OCI-LY3 (cell line): Measurements from ENCODE around the gene TM9SF2.

ENCODE experiments used
- EZH2phosphoT487 ChIP-seq: fragments of 200-600 bp; shearing (Covaris generic); IDR thresholded peaks from 2 replicates; pipeline ENCODE4 v1.6.1; 2018; ENCODE audit warnings: antibody characterized with exemption, mixed run types, low read depth
- TF ChIP-seq, protein P1 (sequence below): fragments of 200-600, 300-600 bp; sonication (generic); IDR thresholded peaks from 2 replicates; pipeline ENCODE4 v1.5.1; 2014; ENCODE audit warnings: antibody characterized with exemption, low read length, low read depth

DNA sequence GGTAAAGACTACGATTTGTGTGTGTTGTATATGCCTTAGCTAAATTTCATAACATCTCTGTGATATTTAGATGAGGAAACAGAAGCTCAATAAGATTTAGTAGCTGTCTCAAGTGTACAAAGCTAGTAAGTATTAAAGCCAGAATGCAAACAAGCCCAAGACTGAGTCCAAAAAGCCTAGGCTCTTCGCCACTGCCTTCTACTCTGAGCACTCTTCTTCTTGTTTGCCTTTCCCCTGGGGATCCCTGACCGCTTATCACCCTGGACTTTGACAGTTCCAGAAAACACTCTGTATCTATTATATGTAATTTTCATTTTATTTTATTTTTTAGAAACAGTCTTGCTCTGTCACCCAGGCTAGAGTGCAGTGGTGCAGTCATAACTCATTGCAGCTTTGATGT lies 5.8 kb downstream of the TM9SF2 start:
- no peak for TF ChIP-seq EZH2phosphoT487
- TF ChIP-seq, protein P1, sequence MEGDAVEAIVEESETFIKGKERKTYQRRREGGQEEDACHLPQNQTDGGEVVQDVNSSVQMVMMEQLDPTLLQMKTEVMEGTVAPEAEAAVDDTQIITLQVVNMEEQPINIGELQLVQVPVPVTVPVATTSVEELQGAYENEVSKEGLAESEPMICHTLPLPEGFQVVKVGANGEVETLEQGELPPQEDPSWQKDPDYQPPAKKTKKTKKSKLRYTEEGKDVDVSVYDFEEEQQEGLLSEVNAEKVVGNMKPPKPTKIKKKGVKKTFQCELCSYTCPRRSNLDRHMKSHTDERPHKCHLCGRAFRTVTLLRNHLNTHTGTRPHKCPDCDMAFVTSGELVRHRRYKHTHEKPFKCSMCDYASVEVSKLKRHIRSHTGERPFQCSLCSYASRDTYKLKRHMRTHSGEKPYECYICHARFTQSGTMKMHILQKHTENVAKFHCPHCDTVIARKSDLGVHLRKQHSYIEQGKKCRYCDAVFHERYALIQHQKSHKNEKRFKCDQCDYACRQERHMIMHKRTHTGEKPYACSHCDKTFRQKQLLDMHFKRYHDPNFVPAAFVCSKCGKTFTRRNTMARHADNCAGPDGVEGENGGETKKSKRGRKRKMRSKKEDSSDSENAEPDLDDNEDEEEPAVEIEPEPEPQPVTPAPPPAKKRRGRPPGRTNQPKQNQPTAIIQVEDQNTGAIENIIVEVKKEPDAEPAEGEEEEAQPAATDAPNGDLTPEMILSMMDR: no peak
